H9 (cell line): ENCODE data around the gene SELENBP1. TPM values are rescaled to one million over a fixed set of nuclear protein-coding genes. Genes with fewer than 3 reads are reported as not detected.

ENCODE experiments used
- DNase-seq: peaks from one replicate; pipeline ENCODE4 v3.0.0-alpha.2; 2017
- H2AFZ ChIP-seq: one replicate; pipeline ENCODE4 v1.6.1; 2013; ENCODE audit warnings: mild to moderate bottlenecking, low read length, control low read depth, moderate library complexity
- H2AK5ac ChIP-seq: 2 replicates; pipeline ENCODE4 v1.6.1; 2013; ENCODE audit warnings: low read length, control low read depth, mixed read lengths; ENCODE audit not compliant: insufficient read length
- H2BK120ac ChIP-seq: one replicate; pipeline ENCODE4 v1.6.1; 2013; ENCODE audit warnings: low read depth, mild to moderate bottlenecking, low read length, control low read depth, inconsistent platforms; ENCODE audit not compliant: poor library complexity, severe bottlenecking
- H2BK12ac ChIP-seq: 2 replicates; pipeline ENCODE4 v1.6.1; 2013; ENCODE audit warnings: low read length, control low read depth, mixed read lengths, low read depth; ENCODE audit not compliant: insufficient read length
- H2BK15ac ChIP-seq: 2 replicates; pipeline ENCODE4 v1.6.1; 2013; ENCODE audit warnings: low read depth, low read length, control low read depth
- H2BK20ac ChIP-seq: one replicate; pipeline ENCODE4 v1.6.1; 2013; ENCODE audit warnings: low read depth, mild to moderate bottlenecking, low read length, control low read depth, inconsistent platforms; ENCODE audit not compliant: poor library complexity, severe bottlenecking
- H2BK5ac ChIP-seq: 2 replicates; pipeline ENCODE4 v1.6.1; 2013; ENCODE audit warnings: low read length, control low read depth, mixed read lengths; ENCODE audit not compliant: insufficient read length
- H3K14ac ChIP-seq: 2 replicates; pipeline ENCODE4 v1.6.1; 2013; ENCODE audit warnings: low read length, control low read depth; ENCODE audit not compliant: insufficient read depth
- H3K18ac ChIP-seq: 2 replicates; pipeline ENCODE4 v1.6.1; 2013; ENCODE audit warnings: low read depth, mild to moderate bottlenecking, mixed read lengths, low read length, control low read depth; ENCODE audit not compliant: insufficient read length
- H3K23ac ChIP-seq: 2 replicates; pipeline ENCODE4 v1.6.1; 2013; ENCODE audit warnings: low read length, control low read depth, mixed read lengths, low read depth; ENCODE audit not compliant: insufficient read length
- H3K23me2 ChIP-seq: 2 replicates; pipeline ENCODE4 v1.6.1; 2013; ENCODE audit warnings: low read depth, mild to moderate bottlenecking, mixed read lengths, low read length, control low read depth; ENCODE audit not compliant: insufficient read length, poor library complexity, severe bottlenecking
- H3K27ac ChIP-seq: 2 replicates; pipeline ENCODE4 v1.5.1; 2013; ENCODE audit warnings: low read length, control low read depth, mixed read lengths, low read depth; ENCODE audit not compliant: insufficient read length
- H3K27me3 ChIP-seq: 2 replicates; pipeline ENCODE4 v1.6.1; 2013; ENCODE audit warnings: low read length, control low read depth, inconsistent platforms; ENCODE audit not compliant: insufficient read depth
- H3K4ac ChIP-seq: 2 replicates; pipeline ENCODE4 v1.6.1; 2013; ENCODE audit warnings: low read depth, mild to moderate bottlenecking, control low read depth, inconsistent platforms, low read length, moderate library complexity
- H3K4me1 ChIP-seq: 2 replicates; pipeline ENCODE4 v1.6.1; 2013; ENCODE audit warnings: low read length, control low read depth, inconsistent platforms; ENCODE audit not compliant: insufficient read depth
- H3K4me2 ChIP-seq: 2 replicates; pipeline ENCODE4 v1.6.1; 2013; ENCODE audit warnings: low read length, control low read depth, mixed read lengths; ENCODE audit not compliant: insufficient read length, insufficient read depth
- H3K56ac ChIP-seq: 2 replicates; pipeline ENCODE4 v1.6.1; 2013; ENCODE audit warnings: low read depth, mild to moderate bottlenecking, mixed read lengths, low read length, control low read depth; ENCODE audit not compliant: insufficient read length
- H3K79me1 ChIP-seq: 2 replicates; pipeline ENCODE4 v1.6.1; 2013; ENCODE audit warnings: low read depth, mild to moderate bottlenecking, moderate library complexity, low read length, control low read depth, inconsistent platforms; ENCODE audit not compliant: insufficient read depth, poor library complexity, severe bottlenecking
- H3K79me2 ChIP-seq: 2 replicates; pipeline ENCODE4 v1.6.1; 2013; ENCODE audit warnings: low read length, control low read depth, inconsistent platforms; ENCODE audit not compliant: insufficient read depth
- H3K9ac ChIP-seq: 2 replicates; pipeline ENCODE4 v1.6.1; 2013; ENCODE audit warnings: low read length, control low read depth, mixed read lengths; ENCODE audit not compliant: insufficient read length; ENCODE audit errors: extremely low read depth
- H3K9me3 ChIP-seq: one replicate; pipeline ENCODE4 v1.6.1; 2013; ENCODE audit warnings: low read depth, low read length, inconsistent platforms; ENCODE audit not compliant: control insufficient read depth
- H3T11ph ChIP-seq: one replicate; pipeline ENCODE4 v1.6.1; 2013; ENCODE audit warnings: mild to moderate bottlenecking, low read length, control low read depth, inconsistent platforms
- H4K20me1 ChIP-seq: one replicate; pipeline ENCODE4 v1.6.1; 2013; ENCODE audit not compliant: control insufficient read depth, insufficient read length, insufficient read depth
- H4K5ac ChIP-seq: 2 replicates; pipeline ENCODE4 v1.6.1; 2013; ENCODE audit warnings: low read depth, mild to moderate bottlenecking, mixed read lengths, low read length, control low read depth; ENCODE audit not compliant: insufficient read length
- H4K8ac ChIP-seq: replicated peaks from 2 replicates; pipeline ENCODE4 v1.6.1; 2013; ENCODE audit warnings: low read length, control low read depth, mixed read lengths, low read depth; ENCODE audit not compliant: insufficient read length
- H4K91ac ChIP-seq: 2 replicates; pipeline ENCODE4 v1.6.1; 2013; ENCODE audit warnings: low read depth, mild to moderate bottlenecking, moderate library complexity, mixed read lengths, low read length, control low read depth; ENCODE audit not compliant: insufficient read length
- H3K27ac Mint-ChIP-seq, 3 experiments: 2 replicates in 2 of 3; 3 replicates in 1 of 3; pipeline ENCODE4 v1.8.0; 2020 to 2021; ENCODE audit warnings: mixed read lengths in 3 of 3, mild to moderate bottlenecking in 1 of 3, moderate library complexity in 1 of 3
- H3K27me3 Mint-ChIP-seq: 2 replicates; pipeline ENCODE4 v1.8.0; 2021; ENCODE audit warnings: low read depth, mild to moderate bottlenecking, moderate library complexity, mixed read lengths
- H3K36me3 Mint-ChIP-seq, 3 experiments: 2 replicates in 2 of 3; 3 replicates in 1 of 3; pipeline ENCODE4 v1.8.0; 2020 to 2021; ENCODE audit warnings: low read depth in 3 of 3, mixed read lengths in 3 of 3; ENCODE audit not compliant: insufficient read depth in 1 of 3
- H3K4me1 Mint-ChIP-seq, 2 experiments: 2 replicates each; pipeline ENCODE4 v1.8.0; 2020; ENCODE audit warnings: mixed read lengths in 2 of 2
- H3K4me3 Mint-ChIP-seq, 2 experiments: 2 replicates in 1 of 2; 3 replicates in 1 of 2; pipeline ENCODE4 v1.8.0; 2020 to 2021; ENCODE audit warnings: mild to moderate bottlenecking in 2 of 2, mixed read lengths in 2 of 2, moderate library complexity in 1 of 2
- H3K9me3 Mint-ChIP-seq, 2 experiments: 2 replicates in 1 of 2; 3 replicates in 1 of 2; pipeline ENCODE4 v1.8.0; 2020; ENCODE audit warnings: mild to moderate bottlenecking in 2 of 2, mixed read lengths in 2 of 2, moderate library complexity in 1 of 2
- WGBS: extraction: QIAGEN DNeasy Blood & Tissue Kit; methylation state at CpG from one replicate; pipeline ENCODE4 v1.1.7; 2013; ENCODE audit warnings: missing lambda C conversion rate, low lambda C conversion rate, mixed read lengths; ENCODE audit not compliant: insufficient read length; ENCODE audit errors: extremely low coverage; 5-methylcytosine and 5-hydroxymethylcytosine counted together
- total RNA-seq: library from RNA; stranded (reverse); gene quantifications from 2 replicates; pipeline ENCODE4 v1.2.1, GENCODE V29; 2021
- TF ChIP-seq, protein P1 (sequence below): fragments of 200-600 bp; sonication (generic); conservative IDR thresholded peaks from 3 replicates; pipeline ENCODE4 v1.8.0; 2021; ENCODE audit warnings: antibody characterized with exemption, mild to moderate bottlenecking

The SELENBP1 gene
- total RNA-seq, 1 experiment from 2014 or later: 14.2 TPM

DNA sequence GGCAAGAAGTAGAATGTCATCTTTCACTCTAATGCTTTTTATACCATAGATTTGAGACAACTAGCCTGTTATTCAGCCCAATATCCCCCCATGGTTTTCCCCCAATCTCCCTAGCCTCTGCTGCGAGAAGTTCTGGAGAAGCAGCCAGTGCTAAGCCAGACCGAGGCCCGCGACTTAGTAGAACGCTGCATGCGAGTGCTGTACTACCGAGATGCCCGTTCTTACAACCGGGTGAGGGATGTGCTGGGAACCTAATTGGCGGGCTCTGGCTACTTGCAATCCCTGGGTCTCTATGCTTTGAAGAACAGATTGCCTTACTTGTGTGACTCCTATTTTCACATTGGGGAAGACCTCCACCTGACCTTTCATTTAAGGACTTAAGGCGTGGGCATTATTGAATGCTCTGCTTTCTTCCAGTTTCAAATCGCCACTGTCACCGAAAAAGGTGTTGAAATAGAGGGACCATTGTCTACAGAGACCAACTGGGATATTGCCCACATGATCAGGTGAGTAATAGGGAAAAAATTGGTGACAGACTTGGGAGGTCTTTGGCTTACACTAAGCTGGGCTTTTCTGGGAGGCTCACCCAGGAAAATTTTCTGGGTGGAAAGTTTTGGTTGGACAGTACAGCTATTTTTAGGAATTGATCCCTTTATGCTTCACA lies 28.8 kb upstream of the SELENBP1 start:
- Histone ChIP-seq H3K23ac (no peak overlapping the region), H3T11ph (no peak overlapping the region), H4K91ac (no peak overlapping the region), H3K4me2 (no peak overlapping the region), H3K18ac (no peak overlapping the region), H3K27ac (no peak overlapping the region), H4K5ac (no peak overlapping the region), H2AK5ac (no peak overlapping the region), H2AFZ (no peak overlapping the region), H3K23me2 (peaks cover 6% of the 10 kb centered on the region), H2BK15ac (no peak overlapping the region), H3K4ac (no peak overlapping the region), H2BK5ac (no peak overlapping the region), H3K9ac (no peak overlapping the region), H3K14ac (no peak overlapping the region), H4K8ac (no peak overlapping the region), H2BK20ac (no peak overlapping the region), H3K9me3 (no peaks in the 10 kb centered on the region), H4K20me1 (no peaks in the 10 kb centered on the region), H2BK12ac (no peak overlapping the region), H2BK120ac (no peak overlapping the region), H3K79me2 (peaks cover 9% of the 10 kb centered on the region; the same call in 1 of the 2 replicates), H3K4me1 (no peaks in the 10 kb centered on the region), H3K27me3 (no peaks in the 10 kb centered on the region), H3K79me1 (peaks cover 3% of the 10 kb centered on the region), H3K56ac (no peak overlapping the region)
- H3K9me3 Mint-ChIP-seq: no peaks in the 10 kb centered on the region; a peak in 1 of 5 replicates
- peak overlapping the region in 2 of 3 experiments; percentile 45 to 80; a peak in 2 of 7 replicates for H3K27ac Mint-ChIP-seq
- TF ChIP-seq, protein P1, sequence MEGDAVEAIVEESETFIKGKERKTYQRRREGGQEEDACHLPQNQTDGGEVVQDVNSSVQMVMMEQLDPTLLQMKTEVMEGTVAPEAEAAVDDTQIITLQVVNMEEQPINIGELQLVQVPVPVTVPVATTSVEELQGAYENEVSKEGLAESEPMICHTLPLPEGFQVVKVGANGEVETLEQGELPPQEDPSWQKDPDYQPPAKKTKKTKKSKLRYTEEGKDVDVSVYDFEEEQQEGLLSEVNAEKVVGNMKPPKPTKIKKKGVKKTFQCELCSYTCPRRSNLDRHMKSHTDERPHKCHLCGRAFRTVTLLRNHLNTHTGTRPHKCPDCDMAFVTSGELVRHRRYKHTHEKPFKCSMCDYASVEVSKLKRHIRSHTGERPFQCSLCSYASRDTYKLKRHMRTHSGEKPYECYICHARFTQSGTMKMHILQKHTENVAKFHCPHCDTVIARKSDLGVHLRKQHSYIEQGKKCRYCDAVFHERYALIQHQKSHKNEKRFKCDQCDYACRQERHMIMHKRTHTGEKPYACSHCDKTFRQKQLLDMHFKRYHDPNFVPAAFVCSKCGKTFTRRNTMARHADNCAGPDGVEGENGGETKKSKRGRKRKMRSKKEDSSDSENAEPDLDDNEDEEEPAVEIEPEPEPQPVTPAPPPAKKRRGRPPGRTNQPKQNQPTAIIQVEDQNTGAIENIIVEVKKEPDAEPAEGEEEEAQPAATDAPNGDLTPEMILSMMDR: no peak
- H3K27me3 Mint-ChIP-seq: no peaks in the 10 kb centered on the region; the same call in 1 of the 2 replicates
- H3K4me1 Mint-ChIP-seq: peaks cover 12% of the 10 kb centered on the region in 2 experiments
- no peak for DNase-seq
- H3K4me3 Mint-ChIP-seq: peak overlapping the region; percentile 93 to 96
- no CpG with 5 or more reads among the region's 13 CpGs for WGBS
- peaks cover 33 to 64% (median 52%) of the 10 kb centered on the region in 3 experiments for H3K36me3 Mint-ChIP-seq
